ENCODE data around the gene CCDC154.
A peak's percentile ranks its signal among the peaks of the same experiment; 100 is the strongest.

DNA sequence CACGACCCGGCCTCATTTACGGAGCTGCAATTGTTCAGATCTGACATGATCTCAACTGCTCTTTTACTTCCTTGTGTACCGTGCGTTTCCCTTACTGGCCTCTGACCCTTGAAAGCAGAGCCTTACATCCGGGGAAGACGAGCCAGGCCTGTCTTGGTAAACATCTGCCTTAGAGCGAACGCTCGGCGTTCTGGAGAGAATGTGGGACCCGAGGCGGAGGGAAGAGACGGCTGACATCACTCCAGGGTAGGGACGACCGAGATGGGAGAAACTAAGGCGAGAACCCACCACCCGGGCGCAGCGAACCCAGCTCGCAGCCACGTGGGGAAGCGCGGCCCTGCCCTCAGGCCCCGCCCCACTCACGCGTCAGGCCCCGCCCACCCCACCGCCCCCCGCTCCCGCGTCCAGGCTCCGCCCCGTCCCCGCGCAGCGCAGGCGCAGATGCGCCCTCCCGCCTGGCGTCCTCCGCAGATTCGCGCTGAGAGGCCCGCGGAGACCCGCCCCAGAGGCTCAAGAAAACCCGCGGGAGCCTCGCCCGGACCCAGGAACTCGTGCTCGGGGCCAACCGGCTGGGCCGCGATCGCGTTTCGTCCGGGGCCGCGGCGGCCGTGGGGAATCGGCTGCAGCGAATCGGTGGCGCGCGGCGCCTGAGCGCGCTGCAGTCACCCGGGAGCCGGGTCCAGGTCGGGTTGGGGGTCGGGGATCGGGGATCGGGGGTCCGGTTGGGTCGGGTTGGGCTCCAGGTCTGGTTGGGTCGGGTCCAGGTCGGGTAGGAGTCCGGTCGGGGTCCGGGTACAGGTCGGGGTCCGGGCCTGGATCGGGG lies 48.8 kb upstream of the CCDC154 start, which contains the start of gene TELO2:
- TF ChIP-seq CTCF (conservative IDR thresholded peaks at IDR 0.05) (no peak), ZFX (IDR thresholded peaks at IDR 0.05) (0 out of 2 replicates have a peak, but pooled peaks have one; percentile 47)

Data from C4-2B (cell line).